HepG2 (cell line): Measurements from ENCODE around the gene GTF2F2. TPM values are rescaled to one million over a fixed set of nuclear protein-coding genes. Genes with fewer than 3 reads are reported as not detected.

Source experiments
- ATAC-seq: fragments of 200-7000 bp; cut with Tn5 transposase; 3 replicates; pipeline ENCODE4 v1.9.1; 2020; ENCODE audit warnings: mild to moderate bottlenecking, moderate library complexity
- BruUV-seq: library from RNA; stranded (reverse); fragments of 400-500 nt; replicated peaks from 2 replicates; lab custom pipeline; 2021; lab: Mats Ljungman, UMichigan
- CTCF ChIA-PET: fragments of 300-600 bp; formaldehyde crosslinking; extraction: SDS; loops from one replicate; lab custom pipeline; 2021; ENCODE audit warnings: low total read pairs, inconsistent platforms, low intra/inter-chr PET ratio; lab: Yijun Ruan, JAX
- POLR2A ChIA-PET: fragments of 350-600 bp; sonication (Branson Sonifier 250); formaldehyde crosslinking; loops from one replicate; lab custom pipeline; 2020; ENCODE audit warnings: antibody characterized with exemption, inconsistent platforms; lab: Yijun Ruan, JAX
- DNase-seq: peaks from one replicate; pipeline ENCODE4 v3.0.0-alpha.2; 2015; ENCODE audit warnings: low spot score
- FAIRE-seq: peaks from 3 replicates; lab custom pipeline; 2011; peaks lifted over from hg19 to GRCh38; lab: Jason Lieb, UNC
- H2AFZ ChIP-seq: one replicate; pipeline ENCODE4 v1.6.1; 2011; ENCODE audit warnings: low read length, inconsistent platforms
- H3K27ac ChIP-seq: fragments of 300-600 bp; 3 replicates; pipeline ENCODE4 v1.8.0; 2011; ENCODE audit warnings: mixed run types, mild to moderate bottlenecking, mixed read lengths, low read length, inconsistent platforms; ENCODE audit not compliant: insufficient read depth; ENCODE audit errors: extremely low read length
- H3K27me3 ChIP-seq, 2 experiments: fragments of 200-600 bp in 1 of 2; 2 replicates in 1 of 2; 3 replicates in 1 of 2; pipeline versions ENCODE4 v1.6.0 to v1.8.0; 2011; ENCODE audit warnings: low read length in 2 of 2, mild to moderate bottlenecking in 2 of 2, moderate library complexity in 2 of 2, inconsistent platforms in 1 of 2; ENCODE audit not compliant: insufficient read depth in 2 of 2, control insufficient read depth in 1 of 2
- H3K36me3 ChIP-seq, 2 experiments: fragments of 200-600 bp in 1 of 2; replicated peaks in 1 of 2; 2 replicates in 1 of 2; 3 replicates in 1 of 2; pipeline versions ENCODE4 v1.5.1 to v1.8.0; 2011; ENCODE audit warnings: low read length in 2 of 2, inconsistent platforms in 1 of 2; ENCODE audit not compliant: insufficient read depth in 2 of 2, control insufficient read depth in 1 of 2
- H3K4me1 ChIP-seq: 2 replicates; pipeline ENCODE4 v1.5.1; 2012; ENCODE audit warnings: low read length, inconsistent platforms; ENCODE audit not compliant: insufficient read depth
- H3K4me2 ChIP-seq: 2 replicates; pipeline ENCODE4 v1.6.0; 2011; ENCODE audit warnings: low read depth, low read length, inconsistent platforms
- H3K4me3 ChIP-seq, 3 experiments: fragments of 200-600 bp in 1 of 3; sonication (generic), shearing (Covaris generic) in 1 of 3; replicated peaks in 1 of 3; 2 replicates each; pipeline ENCODE4 v1.5.1; 2011 to 2016; ENCODE audit warnings: low read length in 3 of 3, inconsistent platforms in 2 of 3, low read depth in 2 of 3, mild to moderate bottlenecking in 2 of 3, control low read depth in 1 of 3, mixed read lengths in 1 of 3; ENCODE audit not compliant: insufficient read depth in 1 of 3
- H3K79me2 ChIP-seq: one replicate; pipeline ENCODE4 v1.6.1; 2011; ENCODE audit warnings: low read length, inconsistent platforms; ENCODE audit not compliant: insufficient read depth
- H3K9ac ChIP-seq: 2 replicates; pipeline ENCODE4 v1.6.0; 2011; ENCODE audit warnings: mild to moderate bottlenecking, low read depth, low read length, inconsistent platforms; ENCODE audit not compliant: insufficient read depth
- H3K9me3 ChIP-seq: 2 replicates; pipeline ENCODE4 v1.5.1; 2012; ENCODE audit warnings: mild to moderate bottlenecking, low read length
- H4K20me1 ChIP-seq: 2 replicates; pipeline ENCODE4 v1.6.0; 2011; ENCODE audit warnings: inconsistent platforms, mild to moderate bottlenecking, low read length, moderate library complexity; ENCODE audit not compliant: insufficient read depth
- CHD2 ChIP-seq: IDR thresholded peaks from 2 replicates; pipeline ENCODE4 v1.6.1; 2011; ENCODE audit warnings: low read depth, low read length, improper control_type of control experiment
- FOSL2 ChIP-seq: sonication (generic); formaldehyde crosslinking; IDR thresholded peaks from 2 replicates; pipeline ENCODE4 v1.4.0; 2020; ENCODE audit warnings: missing genetic modification reagents
- HNRNPK ChIP-seq: fragments of 200-400 bp; formaldehyde crosslinking; IDR thresholded peaks from 2 replicates; pipeline ENCODE4 v1.6.1; 2018; ENCODE audit warnings: low read length, low read depth, moderate library complexity, mild to moderate bottlenecking; ENCODE audit not compliant: poor library complexity, severe bottlenecking
- KAT8 ChIP-seq: IDR thresholded peaks from 2 replicates; pipeline ENCODE4 v1.6.1; 2016; ENCODE audit warnings: missing genetic modification reagents, missing compliant biosample characterization
- NPAS2 ChIP-seq: sonication (generic); formaldehyde crosslinking; IDR thresholded peaks from 2 replicates; pipeline ENCODE4 v1.8.0; 2022; ENCODE audit warnings: mild to moderate bottlenecking, missing genetic modification reagents, borderline replicate concordance
- NR2F1 ChIP-seq, 2 experiments: fragments of 450-650 bp in 1 of 2; formaldehyde crosslinking in 1 of 2; IDR thresholded peaks; 2 replicates each; pipeline versions ENCODE4 v1.5.0 to v1.6.1; 2016 to 2020; ENCODE audit warnings: mild to moderate bottlenecking in 1 of 2, missing compliant biosample characterization in 1 of 2, missing genetic modification reagents in 1 of 2, moderate library complexity in 1 of 2
- NR2F2 ChIP-seq: IDR thresholded peaks from 2 replicates; pipeline ENCODE4 v1.6.1; 2012; ENCODE audit warnings: low read depth, inconsistent platforms, borderline replicate concordance
- PHB2 ChIP-seq: fragments of 450-650 bp; IDR thresholded peaks from 2 replicates; pipeline ENCODE4 v1.6.1; 2018; ENCODE audit not compliant: partially characterized antibody
- TCF7 ChIP-seq: sonication (generic); IDR thresholded peaks from 2 replicates; pipeline ENCODE4 v1.6.1; 2016; ENCODE audit warnings: antibody characterized with exemption, low read depth
- ZNF558 ChIP-seq: sonication (generic); formaldehyde crosslinking; IDR thresholded peaks from 2 replicates; pipeline ENCODE4 v1.9.0; 2022; ENCODE audit warnings: mild to moderate bottlenecking, missing genetic modification reagents, borderline replicate concordance
- ZNF883 ChIP-seq: sonication (generic); formaldehyde crosslinking; IDR thresholded peaks from 2 replicates; pipeline ENCODE4 v1.5.1; 2020; ENCODE audit warnings: mild to moderate bottlenecking, missing genetic modification reagents; ENCODE audit errors: not compliant biosample characterization
- ZNF891 ChIP-seq: sonication (generic); formaldehyde crosslinking; IDR thresholded peaks from 2 replicates; pipeline ENCODE4 v1.5.0; 2020; ENCODE audit warnings: mild to moderate bottlenecking, missing genetic modification reagents
- WGBS: methylation state at CpG from one replicate; pipeline ENCODE4 v1.1.6; 2017; ENCODE audit warnings: low lambda C conversion rate; 5-methylcytosine and 5-hydroxymethylcytosine counted together
- in situ Hi-C: cut with HindIII; loops from 2 replicates; pipeline ENCODE4 v1.10.0; 2017; ENCODE audit warnings: low pct_unique_long_range_greater_than_20kb; ENCODE audit not compliant: extremely low pct_ligation_motif_present
- intact Hi-C: fragments of 100-400 bp; cut with micrococcal nuclease; formaldehyde crosslinking; loops from one replicate; pipeline ENCODE4 v1.10.0; 2022; ENCODE audit not compliant: unreplicated experiment
- polyA plus RNA-seq, 8 experiments: library from polyadenylated mRNA; depleted of rRNA in 3 of 8; stranded (reverse) in 7 of 8; unstranded in 1 of 8; fragments of >200 nt; fragmentation: Illumina TruSeq in 4 of 8; extraction: Trizol in 4 of 8; gene quantifications; 2 replicates each; pipeline versions ENCODE4 v1.2.1 to v1.2.3, GENCODE V29; 2011 to 2016; ENCODE audit warnings: low read depth in 4 of 8, missing spikeins in 1 of 8, mixed read lengths in 1 of 8; ENCODE audit not compliant: insufficient read depth in 1 of 8
- total RNA-seq, 5 experiments: library from RNA; depleted of rRNA; stranded (reverse); fragments of >200 nt; fragmentation: Illumina TruSeq; extraction: Trizol; gene quantifications; 2 replicates each; pipeline ENCODE4 v1.2.3, GENCODE V29; 2016; ENCODE audit warnings: low read depth in 1 of 5
- TF ChIP-seq, protein P1 (sequence below): sonication (generic); formaldehyde crosslinking; conservative IDR thresholded peaks from 2 replicates; pipeline ENCODE4 v1.8.1; 2023; ENCODE audit warnings: missing genetic modification reagents
- TF ChIP-seq, protein P2 (sequence below): IDR thresholded peaks from 2 replicates; pipeline ENCODE4 v1.6.1; 2016; ENCODE audit warnings: low read depth

Gene GTF2F2
- total and polyA plus RNA-seq, 2 of the 13 experiments (the other 11 are each of a cell fraction or from before 2014, with no cell fraction given): 10.6 to 32.8 TPM

DNA sequence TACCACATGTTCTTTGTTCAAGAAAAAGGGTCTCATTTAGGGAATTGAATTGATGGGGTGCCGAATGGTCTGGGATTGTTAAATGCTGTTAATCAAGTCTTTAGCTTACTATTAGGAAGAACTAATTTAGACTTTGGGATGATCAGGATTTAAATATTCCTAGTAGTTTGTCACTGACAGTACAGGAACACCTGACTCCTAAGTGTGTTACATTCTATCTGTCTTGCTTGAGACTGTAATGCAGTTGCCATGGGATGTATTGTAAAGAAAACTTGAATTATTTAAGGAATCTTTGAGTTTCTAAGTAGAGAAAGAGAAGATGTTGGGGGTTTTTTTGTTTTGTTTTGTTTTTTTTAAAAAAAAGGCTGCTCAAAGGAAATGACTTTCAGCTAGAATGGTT lies 98.4 kb downstream of the GTF2F2 start:
- FAIRE-seq (no peak), DNase-seq (no peak), ATAC-seq (no peak)
- Histone ChIP-seq H3K9me3 (no peaks in the 10 kb centered on the region), H3K4me3 (no peak overlapping the region; a peak in 1 of 6 replicates), H3K36me3 (no peaks in the 10 kb centered on the region), H4K20me1 (no peaks in the 10 kb centered on the region), H3K27ac (peak overlapping the region; percentile 56), H3K27me3 (no peaks in the 10 kb centered on the region), H3K79me2 (no peaks in the 10 kb centered on the region), H3K4me1 (peaks cover 27% of the 10 kb centered on the region), H3K4me2 (peak overlapping the region; percentile 34; the same call in 1 of the 2 replicates), H3K9ac (no peak overlapping the region), H2AFZ (no peak overlapping the region)
- no peak for TF ChIP-seq KAT8
- WGBS: 97% methylated on average over 1 of the region's 1 CpG
- no TSS peak for BruUV-seq
- POLR2A ChIA-PET: interaction anchor here (0.8 kb wide), 1 partner anchor 181 kb away, joined by 3 read pairs; no protein-coding TSS in a partner anchor
- intact Hi-C loops (no loop called here), in situ Hi-C loops (no loop called here)
- CTCF ChIA-PET: no interaction called here

DNA sequence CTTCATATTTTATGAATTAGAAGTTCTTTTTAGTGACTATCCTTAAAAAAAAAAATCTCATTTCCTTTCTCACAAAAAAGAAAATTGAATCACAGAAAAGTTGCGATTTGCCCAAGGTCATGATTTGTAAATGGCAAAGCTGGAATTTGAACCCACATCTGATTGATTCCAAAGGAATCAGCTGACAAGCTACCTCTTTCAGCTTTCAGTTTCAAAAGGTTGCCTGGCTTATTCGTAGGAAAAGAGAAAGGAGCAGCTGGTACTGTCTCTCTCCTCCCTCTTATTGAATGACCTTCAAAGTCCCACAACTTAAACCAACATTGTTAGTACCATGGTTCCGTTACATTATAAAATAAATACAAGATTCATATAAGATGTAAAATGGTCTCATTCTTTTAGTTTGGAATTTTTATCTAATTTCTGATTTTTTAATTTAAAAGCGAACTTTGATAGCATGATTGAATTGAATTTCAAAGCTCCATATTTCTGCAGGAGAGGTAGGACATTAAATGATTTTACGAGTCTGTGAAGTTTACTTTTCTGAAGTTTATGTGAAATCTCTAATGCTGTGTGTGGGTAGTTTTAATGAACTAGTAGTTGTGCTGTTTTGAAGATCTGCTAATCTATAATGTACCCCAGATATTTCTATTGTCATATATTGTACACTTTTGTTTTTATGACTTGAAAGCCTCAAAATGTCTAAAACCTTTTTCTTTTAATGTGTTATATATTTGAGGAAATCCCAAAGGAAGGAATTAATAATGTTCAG lies 99.0 kb downstream of the GTF2F2 start:
- WGBS: 49% methylated on average over 5 of the region's 5 CpGs
- Histone ChIP-seq H3K9ac (no peak overlapping the region; the same call in 1 of the 2 replicates), H3K4me3 (peak overlapping the region in 1 of 3 experiments; percentile 3; a peak in 1 of 6 replicates), H3K9me3 (no peaks in the 10 kb centered on the region), H2AFZ (no peak overlapping the region), H3K27me3 (no peaks in the 10 kb centered on the region), H3K4me1 (peaks cover 27% of the 10 kb centered on the region), H3K36me3 (no peaks in the 10 kb centered on the region), H3K4me2 (peak overlapping the region; percentile 34), H3K79me2 (no peaks in the 10 kb centered on the region), H4K20me1 (no peaks in the 10 kb centered on the region), H3K27ac (peak overlapping the region; percentile 56)
- ChIA-PET CTCF (no interaction called here), POLR2A (interaction anchor here (0.8 kb wide), 1 partner anchor 181 kb away, joined by 3 read pairs; no protein-coding TSS in a partner anchor)
- BruUV-seq: no TSS peak
- in situ Hi-C loops: no loop called here
- peak; percentile 92 for ATAC-seq
- FAIRE-seq: peak; percentile 43
- peak; percentile 65 for DNase-seq
- intact Hi-C loops: no loop called here
- TF ChIP-seq CHD2 (no peak), TCF7 (no peak), HNRNPK (no peak), ZNF883 (CRISPR knock-in tag) (no peak), NR2F1 (CRISPR knock-in tag; IDR thresholded peaks at IDR 0.05) (peak in 1 of 2 experiments; percentile 33; a peak in 1 of 4 replicates), NPAS2 (CRISPR knock-in tag) (no peak), NR2F2 (no peak), ZNF891 (no peak), FOSL2 (CRISPR knock-in tag) (no peak), PHB2 (no peak), ZNF558 (CRISPR knock-in tag) (no peak)
- TF ChIP-seq, protein P1, sequence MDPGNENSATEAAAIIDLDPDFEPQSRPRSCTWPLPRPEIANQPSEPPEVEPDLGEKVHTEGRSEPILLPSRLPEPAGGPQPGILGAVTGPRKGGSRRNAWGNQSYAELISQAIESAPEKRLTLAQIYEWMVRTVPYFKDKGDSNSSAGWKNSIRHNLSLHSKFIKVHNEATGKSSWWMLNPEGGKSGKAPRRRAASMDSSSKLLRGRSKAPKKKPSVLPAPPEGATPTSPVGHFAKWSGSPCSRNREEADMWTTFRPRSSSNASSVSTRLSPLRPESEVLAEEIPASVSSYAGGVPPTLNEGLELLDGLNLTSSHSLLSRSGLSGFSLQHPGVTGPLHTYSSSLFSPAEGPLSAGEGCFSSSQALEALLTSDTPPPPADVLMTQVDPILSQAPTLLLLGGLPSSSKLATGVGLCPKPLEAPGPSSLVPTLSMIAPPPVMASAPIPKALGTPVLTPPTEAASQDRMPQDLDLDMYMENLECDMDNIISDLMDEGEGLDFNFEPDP (CRISPR knock-in tag): no peak
- TF ChIP-seq, protein P2, sequence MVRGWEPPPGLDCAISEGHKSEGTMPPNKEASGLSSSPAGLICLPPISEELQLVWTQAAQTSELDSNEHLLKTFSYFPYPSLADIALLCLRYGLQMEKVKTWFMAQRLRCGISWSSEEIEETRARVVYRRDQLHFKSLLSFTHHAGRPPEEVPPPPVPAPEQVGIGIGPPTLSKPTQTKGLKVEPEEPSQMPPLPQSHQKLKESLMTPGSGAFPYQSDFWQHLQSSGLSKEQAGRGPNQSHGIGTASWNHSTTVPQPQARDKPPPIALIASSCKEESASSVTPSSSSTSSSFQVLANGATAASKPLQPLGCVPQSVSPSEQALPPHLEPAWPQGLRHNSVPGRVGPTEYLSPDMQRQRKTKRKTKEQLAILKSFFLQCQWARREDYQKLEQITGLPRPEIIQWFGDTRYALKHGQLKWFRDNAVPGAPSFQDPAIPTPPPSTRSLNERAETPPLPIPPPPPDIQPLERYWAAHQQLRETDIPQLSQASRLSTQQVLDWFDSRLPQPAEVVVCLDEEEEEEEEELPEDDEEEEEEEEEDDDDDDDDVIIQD: 0 out of 2 replicates have a peak, but pooled peaks have one; percentile 73
